GM19372 (cell line): ENCODE measurements around the gene MYZAP.

Source experiments
- ATAC-seq: cut with Tn5 transposase; IDR thresholded peaks from one replicate; pipeline ENCODE4 v1.9.1; 2021; ENCODE audit warnings: mild to moderate bottlenecking, low read depth, moderate library complexity; ENCODE audit not compliant: unreplicated experiment

The MYZAP gene

GRCh38 chr15:57734860-57735259 is 143.2 kb downstream of the MYZAP start:
- ATAC-seq, result no peak
